A673 (cell line): ENCODE measurements around the gene TJP1.

Experiments
- CTCF ChIP-seq: fragments of 300-800, 200-600 bp; sonication (generic); conservative IDR thresholded peaks from 2 replicates; pipeline ENCODE4 v1.5.1; 2017; ENCODE audit warnings: low read depth, mild to moderate bottlenecking, antibody characterized with exemption, low read length, moderate library complexity, mixed read lengths
- EZH2 ChIP-seq: fragments of 200-600 bp; sonication (generic); IDR thresholded peaks from 2 replicates; pipeline ENCODE4 v1.6.1; 2017; ENCODE audit warnings: borderline replicate concordance, low read depth, mild to moderate bottlenecking, mixed read lengths, antibody characterized with exemption, low read length; ENCODE audit not compliant: poor library complexity, severe bottlenecking

DNA sequence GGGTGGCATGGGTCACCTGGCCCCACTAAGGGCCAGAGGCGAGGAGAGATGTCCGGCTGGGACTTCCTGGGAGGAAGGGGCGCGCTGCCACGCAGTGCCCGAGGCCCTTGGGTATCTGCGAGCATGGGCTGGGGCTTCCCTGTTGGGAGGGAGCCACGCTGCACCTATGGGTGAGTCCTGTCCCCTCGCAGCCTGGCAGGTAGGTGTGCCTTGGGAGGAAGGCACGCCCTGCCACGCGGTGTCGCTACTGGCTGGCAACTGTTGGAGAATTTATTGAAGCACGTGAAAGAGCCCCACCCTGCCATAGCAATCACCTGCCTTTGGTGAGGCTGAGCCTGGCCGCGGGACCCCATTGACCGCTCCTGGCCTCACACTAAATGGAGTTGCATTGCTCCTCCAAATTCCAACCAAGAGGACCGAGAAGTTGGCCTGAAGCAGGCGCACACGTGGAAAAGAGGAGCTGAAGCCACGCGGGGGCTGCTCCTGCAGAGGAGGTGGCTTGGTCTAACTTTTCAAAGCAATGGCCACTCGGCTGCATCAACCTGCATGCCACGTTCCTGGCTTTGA, 134.2 kb downstream of the TJP1 start:
- TF ChIP-seq CTCF = no peak
- TF ChIP-seq EZH2 = no peak
